HG03095 (cell line): ENCODE measurements around the gene IDH3A.
A peak's percentile ranks its signal among the peaks of the same experiment; 100 is the strongest.

Experiments used
- ATAC-seq: cut with Tn5 transposase; IDR thresholded peaks from one replicate; pipeline ENCODE4 v1.9.1; 2021; ENCODE audit warnings: moderate library complexity; ENCODE audit not compliant: unreplicated experiment

The IDH3A gene

GRCh38 chr15:78149068-78149804 lies at the start of gene IDH3A:
Gene IDH3A (plus strand): TSS chr15:78149362. CDS start chr15:78149404, 42 bp downstream.
- ATAC-seq = peak; percentile 67

GRCh38 chr15:78100886-78101285 lies 48.3 kb upstream of the IDH3A start:
- no peak for ATAC-seq

- ATAC-seq = no peak
Observed at GRCh38 chr15:78101423-78102105, 47.6 kb upstream of the IDH3A start.

GRCh38 chr15:78102211-78102610 lies 47.0 kb upstream of the IDH3A start:
- no peak for ATAC-seq

- no peak for ATAC-seq
Observed at GRCh38 chr15:78102741-78103140, 46.4 kb upstream of the IDH3A start.

GRCh38 chr15:78103406-78104118 lies 45.6 kb upstream of the IDH3A start:
- ATAC-seq = peak; percentile 85

GRCh38 chr15:78104119-78104479 lies 45.1 kb upstream of the IDH3A start:
- peak; percentile 18 for ATAC-seq

- ATAC-seq = no peak
Observed at GRCh38 chr15:78104566-78105475, 44.3 kb upstream of the IDH3A start.

- ATAC-seq = no peak
Observed at GRCh38 chr15:78105476-78106241, 43.5 kb upstream of the IDH3A start.

GRCh38 chr15:78107471-78107870 lies 41.7 kb upstream of the IDH3A start:
- no peak for ATAC-seq

GRCh38 chr15:78108300-78109084 lies 40.7 kb upstream of the IDH3A start:
- no peak for ATAC-seq

GRCh38 chr15:78109156-78109555 lies 40.0 kb upstream of the IDH3A start:
- ATAC-seq = no peak

- ATAC-seq = no peak
Observed at GRCh38 chr15:78110096-78110495, 39.1 kb upstream of the IDH3A start.

GRCh38 chr15:78110916-78111475 lies 38.2 kb upstream of the IDH3A start:
- no peak for ATAC-seq

GRCh38 chr15:78111788-78112187 lies 37.4 kb upstream of the IDH3A start:
- ATAC-seq = no peak

- ATAC-seq = no peak
Observed at GRCh38 chr15:78112551-78112950, 36.6 kb upstream of the IDH3A start.

- ATAC-seq = no peak
Observed at GRCh38 chr15:78120523-78120922, 28.6 kb upstream of the IDH3A start.

GRCh38 chr15:78125267-78125666 lies 23.9 kb upstream of the IDH3A start:
- ATAC-seq = no peak

GRCh38 chr15:78127882-78128281 lies 21.3 kb upstream of the IDH3A start:
- no peak for ATAC-seq
